Measurements from ENCODE around the gene GRB10. TPM values are rescaled to one million over a fixed set of nuclear protein-coding genes. Genes with fewer than 3 reads are reported as not detected.
"Not testable (repeated sequence)": the region's sequence is repeated elsewhere in the genome, so short reads cannot be mapped to it uniquely, and the experiment has no call there.

Gene GRB10
- total RNA-seq, 1 donor from 2014 or later: not detected

DNA sequence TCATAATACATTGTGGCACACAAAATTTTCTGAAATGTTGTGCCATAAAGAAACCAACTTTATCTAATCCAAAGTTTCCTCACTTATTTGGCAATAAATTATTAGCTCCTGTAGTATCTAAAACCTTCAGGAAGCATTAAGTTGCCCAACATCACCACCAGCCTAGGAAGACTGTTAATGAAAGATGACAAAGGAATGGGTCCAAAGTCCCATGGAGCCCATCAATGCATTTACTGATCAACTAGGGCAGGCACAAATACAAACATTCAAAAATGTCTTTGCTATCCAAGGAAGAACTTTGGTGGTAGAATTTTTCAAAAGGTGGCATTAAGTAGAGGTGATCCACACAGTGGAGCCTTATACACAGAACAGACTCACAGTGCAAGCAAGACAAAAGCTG is 4.5 kb downstream of the GRB10 start:
- Mint-ChIP-seq H3K9me3 (no peaks in the 10 kb centered on the region), H3K27ac (no peak overlapping the region), H3K36me3 (ENCODE audit: low read depth) (no peaks in the 10 kb centered on the region), H3K4me3 (no peak overlapping the region), H3K27me3 (peaks cover 29% of the 10 kb centered on the region), H3K4me1 (peaks cover 4% of the 10 kb centered on the region)
- ChIA-PET CTCF (no interaction called here), POLR2A (no interaction called here)
- ATAC-seq (ENCODE audit: low read depth) (no peak), DNase-seq (no peak)
- intact Hi-C loops (cut with micrococcal nuclease): no loop called here
- TF ChIP-seq, protein P1, sequence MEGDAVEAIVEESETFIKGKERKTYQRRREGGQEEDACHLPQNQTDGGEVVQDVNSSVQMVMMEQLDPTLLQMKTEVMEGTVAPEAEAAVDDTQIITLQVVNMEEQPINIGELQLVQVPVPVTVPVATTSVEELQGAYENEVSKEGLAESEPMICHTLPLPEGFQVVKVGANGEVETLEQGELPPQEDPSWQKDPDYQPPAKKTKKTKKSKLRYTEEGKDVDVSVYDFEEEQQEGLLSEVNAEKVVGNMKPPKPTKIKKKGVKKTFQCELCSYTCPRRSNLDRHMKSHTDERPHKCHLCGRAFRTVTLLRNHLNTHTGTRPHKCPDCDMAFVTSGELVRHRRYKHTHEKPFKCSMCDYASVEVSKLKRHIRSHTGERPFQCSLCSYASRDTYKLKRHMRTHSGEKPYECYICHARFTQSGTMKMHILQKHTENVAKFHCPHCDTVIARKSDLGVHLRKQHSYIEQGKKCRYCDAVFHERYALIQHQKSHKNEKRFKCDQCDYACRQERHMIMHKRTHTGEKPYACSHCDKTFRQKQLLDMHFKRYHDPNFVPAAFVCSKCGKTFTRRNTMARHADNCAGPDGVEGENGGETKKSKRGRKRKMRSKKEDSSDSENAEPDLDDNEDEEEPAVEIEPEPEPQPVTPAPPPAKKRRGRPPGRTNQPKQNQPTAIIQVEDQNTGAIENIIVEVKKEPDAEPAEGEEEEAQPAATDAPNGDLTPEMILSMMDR (IDR thresholded peaks at IDR 0.05): no peak

DNA sequence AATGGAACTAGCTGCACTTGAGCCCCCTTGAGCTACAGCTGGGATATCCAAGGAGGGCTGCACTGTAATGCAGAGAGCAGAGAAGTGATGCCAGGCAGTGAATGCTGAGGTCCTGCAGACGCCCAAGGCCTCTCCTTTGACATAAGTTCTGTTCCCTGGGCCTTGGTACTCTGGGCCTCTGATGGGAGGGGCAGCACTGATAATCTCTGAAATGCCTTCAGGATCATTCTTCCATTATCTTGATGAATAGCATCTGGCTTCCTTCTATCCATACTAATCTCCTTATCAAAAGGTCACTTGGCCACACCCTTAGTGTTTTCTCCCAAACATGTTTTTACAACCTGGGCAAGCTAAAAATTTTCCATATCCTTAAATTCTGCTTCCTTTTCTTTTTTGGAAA is 6.9 kb downstream of the GRB10 start:
- Mint-ChIP-seq H3K4me1 (no peaks in the 10 kb centered on the region), H3K4me3 (no peak overlapping the region), H3K27me3 (peaks cover 19% of the 10 kb centered on the region), H3K36me3 (ENCODE audit: low read depth) (no peaks in the 10 kb centered on the region), H3K27ac (no peak overlapping the region), H3K9me3 (no peaks in the 10 kb centered on the region)
- CTCF ChIA-PET: no interaction called here
- TF ChIP-seq, protein P1 (IDR thresholded peaks at IDR 0.05): no peak
- intact Hi-C loops (cut with micrococcal nuclease): no loop called here
- POLR2A ChIA-PET: no interaction called here
- no peak for ATAC-seq (ENCODE audit: low read depth)
- no peak for DNase-seq

DNA sequence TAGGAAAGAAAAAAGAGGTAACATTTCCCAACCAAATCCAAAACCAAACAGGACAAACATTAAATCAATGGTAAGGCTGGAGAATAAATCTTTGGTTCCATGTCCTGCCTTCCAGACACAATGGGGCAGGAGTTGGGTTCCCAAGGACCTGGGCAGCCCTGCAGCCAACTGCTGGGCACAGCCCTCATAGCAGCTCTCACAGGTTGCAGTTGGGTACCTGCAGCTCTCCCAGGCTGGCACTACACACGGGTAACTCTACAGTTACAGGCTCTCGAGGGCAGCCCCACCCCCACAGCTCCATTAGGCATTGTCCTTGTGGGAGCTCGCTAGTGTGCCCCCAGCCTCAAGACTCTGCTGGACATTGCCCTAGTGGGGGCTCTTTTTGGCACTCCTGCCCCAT is 7.5 kb downstream of the GRB10 start:
- no peaks in the 10 kb centered on the region for H3K36me3 Mint-ChIP-seq (ENCODE audit: low read depth)
- CTCF ChIA-PET: no interaction called here
- peaks cover 19% of the 10 kb centered on the region for H3K27me3 Mint-ChIP-seq
- ATAC-seq (ENCODE audit: low read depth): no peak
- POLR2A ChIA-PET: no interaction called here
- no peak overlapping the region for H3K27ac Mint-ChIP-seq
- intact Hi-C loops (cut with micrococcal nuclease): no loop called here
- TF ChIP-seq, protein P1 (IDR thresholded peaks at IDR 0.05): no peak
- H3K4me1 Mint-ChIP-seq: no peaks in the 10 kb centered on the region
- no peak overlapping the region for H3K4me3 Mint-ChIP-seq
- no peaks in the 10 kb centered on the region for H3K9me3 Mint-ChIP-seq
- DNase-seq: no peak

DNA sequence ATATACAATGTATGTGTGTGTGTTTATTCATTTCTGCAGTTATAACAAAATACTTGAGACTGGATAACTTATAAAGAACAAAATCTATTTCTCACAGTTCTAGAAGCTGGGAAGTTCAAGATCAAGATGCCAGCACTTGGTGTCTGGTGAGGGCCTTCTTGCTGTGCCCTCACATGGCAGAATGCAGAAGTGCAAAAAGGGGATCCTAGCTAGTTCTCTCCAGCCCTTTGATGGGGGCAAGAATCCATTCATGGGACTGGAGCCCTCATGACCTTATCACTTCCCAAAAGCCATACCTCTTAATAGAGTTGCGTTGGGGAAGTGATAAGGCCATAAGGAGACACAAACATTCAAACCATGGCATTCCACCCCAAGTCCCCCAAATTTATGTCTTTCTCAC is 8.4 kb downstream of the GRB10 start:
- no peaks in the 10 kb centered on the region for H3K9me3 Mint-ChIP-seq
- H3K36me3 Mint-ChIP-seq (ENCODE audit: low read depth): no peaks in the 10 kb centered on the region
- H3K27me3 Mint-ChIP-seq: peaks cover 16% of the 10 kb centered on the region
- ChIA-PET CTCF (no interaction called here), POLR2A (no interaction called here)
- TF ChIP-seq, protein P1 (IDR thresholded peaks at IDR 0.05): no peak
- ATAC-seq (ENCODE audit: low read depth) (no peak), DNase-seq (no peak)
- no peaks in the 10 kb centered on the region for H3K4me1 Mint-ChIP-seq
- no peak overlapping the region for H3K27ac Mint-ChIP-seq
- H3K4me3 Mint-ChIP-seq: no peak overlapping the region
- intact Hi-C loops (cut with micrococcal nuclease): no loop called here

DNA sequence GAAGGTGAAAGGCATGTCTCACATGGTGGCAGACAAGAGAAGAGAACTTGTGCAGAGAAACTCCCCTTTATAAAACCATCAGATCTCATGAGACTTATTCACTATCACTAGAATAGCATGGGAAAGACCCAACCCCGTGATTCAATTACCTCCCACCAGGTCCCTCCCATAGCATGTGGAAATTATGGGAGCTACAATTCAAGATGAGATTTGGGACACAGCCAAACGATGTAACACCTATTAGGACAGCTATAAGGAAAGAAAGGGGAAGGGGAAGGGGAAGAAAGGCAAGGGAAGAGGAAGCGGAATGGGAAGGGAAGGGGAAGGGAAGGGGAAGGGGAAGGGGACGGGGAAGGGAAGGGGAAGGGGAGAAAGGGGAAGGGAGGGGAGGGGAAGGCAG is 9.6 kb downstream of the GRB10 start:
- H3K36me3 Mint-ChIP-seq (ENCODE audit: low read depth); POLR2A ChIA-PET; intact Hi-C loops (cut with micrococcal nuclease); H3K4me1 Mint-ChIP-seq; H3K9me3 Mint-ChIP-seq; H3K4me3 Mint-ChIP-seq; ATAC-seq (ENCODE audit: low read depth); CTCF ChIA-PET; H3K27ac Mint-ChIP-seq; DNase-seq: not testable (repeated sequence)
- H3K27me3 Mint-ChIP-seq: peaks cover 13% of the 10 kb centered on the region

Data from activated B cell treated with CpG ODN at 0.5 μM for 24 hours (primary cell).